Left forelimb (tissue), 1 donor: ENCODE data around the gene MMP15.

ENCODE experiments used
- DNase-seq: peaks from one replicate; pipeline ENCODE4 v3.0.0-alpha.2; 2018; ENCODE audit warnings: low spot score

Gene MMP15

GRCh38 chr16:58019866-58020538 lies 5.6 kb upstream of the MMP15 start:
- DNase-seq = peak; percentile 33

GRCh38 chr16:58020628-58021521 lies 4.7 kb upstream of the MMP15 start:
- peak; percentile 73 for DNase-seq

GRCh38 chr16:58021661-58022551 lies 3.6 kb upstream of the MMP15 start:
- peak; percentile 55 for DNase-seq

- DNase-seq = peak; percentile 66
These were observed 2.8 kb upstream of the MMP15 start for GRCh38 chr16:58022601-58023371.

GRCh38 chr16:58024486-58025350 lies 836 bp upstream of the MMP15 start:
- DNase-seq = peak; percentile 65

GRCh38 chr16:58026139-58026704 lies 668 bp downstream of the MMP15 start:
- peak; percentile 71 for DNase-seq

GRCh38 chr16:58026705-58027160 lies 1.2 kb downstream of the MMP15 start:
- no peak for DNase-seq

GRCh38 chr16:58027161-58027915 lies 1.8 kb downstream of the MMP15 start:
- peak; percentile 65 for DNase-seq

GRCh38 chr16:58027916-58028455 lies 2.4 kb downstream of the MMP15 start:
- peak; percentile 61 for DNase-seq

- peak; percentile 56 for DNase-seq
These were observed 3.1 kb downstream of the MMP15 start for GRCh38 chr16:58028541-58029070.

GRCh38 chr16:58029410-58029809 lies 3.9 kb downstream of the MMP15 start:
- DNase-seq = no peak

- no peak for DNase-seq
These were observed 4.7 kb downstream of the MMP15 start for GRCh38 chr16:58030136-58030840.

- no peak for DNase-seq
These were observed 5.7 kb downstream of the MMP15 start for GRCh38 chr16:58031016-58031800.

- no peak for DNase-seq
These were observed 7.2 kb downstream of the MMP15 start for GRCh38 chr16:58032710-58033293.

GRCh38 chr16:58034128-58034685 lies 8.7 kb downstream of the MMP15 start:
- DNase-seq = no peak

GRCh38 chr16:58034774-58035173 lies 9.2 kb downstream of the MMP15 start:
- DNase-seq = no peak
